ENCODE results near the gene MBNL1.

Gene MBNL1

DNA sequence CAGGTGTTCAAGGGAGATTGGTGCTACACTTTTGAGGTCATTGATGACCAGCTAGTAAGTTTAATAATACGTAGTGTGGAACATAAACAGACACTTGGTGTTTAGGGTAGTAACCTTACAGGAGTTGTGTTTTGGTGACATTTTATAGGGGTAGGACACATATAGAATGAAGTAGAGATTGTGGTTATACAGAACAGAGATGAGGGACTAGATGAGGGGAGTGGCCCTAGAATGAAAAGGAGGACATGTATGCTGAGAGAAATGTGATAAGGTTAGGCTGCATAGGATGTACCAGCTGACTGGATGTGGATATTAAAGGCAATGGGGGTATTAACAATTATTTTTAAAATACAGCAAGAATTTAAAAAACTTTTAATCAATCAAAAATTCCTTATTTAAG, 8.0 kb downstream of the MBNL1 start:
- DNase-seq (ENCODE audit: low read depth) = no peak

DNA sequence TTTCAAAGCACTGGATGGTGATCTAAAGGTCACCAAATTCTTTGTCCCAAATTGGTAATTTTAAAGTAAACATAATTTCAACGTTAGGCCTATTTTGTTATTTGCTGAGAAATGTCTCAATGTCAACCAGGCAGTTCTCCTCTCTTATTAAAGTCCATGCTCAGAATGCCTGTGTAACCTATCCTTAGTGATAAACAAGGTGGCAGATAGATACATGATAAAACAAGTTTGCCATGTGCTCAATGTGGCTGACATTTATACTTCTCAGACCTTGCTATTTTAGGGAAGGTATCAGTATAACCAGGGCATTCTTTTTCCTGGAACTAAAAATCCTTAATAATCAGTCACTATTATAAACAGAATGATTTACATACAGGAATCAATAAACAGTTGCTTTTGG, 8.5 kb downstream of the MBNL1 start:
- no peak for DNase-seq (ENCODE audit: low read depth)

DNA sequence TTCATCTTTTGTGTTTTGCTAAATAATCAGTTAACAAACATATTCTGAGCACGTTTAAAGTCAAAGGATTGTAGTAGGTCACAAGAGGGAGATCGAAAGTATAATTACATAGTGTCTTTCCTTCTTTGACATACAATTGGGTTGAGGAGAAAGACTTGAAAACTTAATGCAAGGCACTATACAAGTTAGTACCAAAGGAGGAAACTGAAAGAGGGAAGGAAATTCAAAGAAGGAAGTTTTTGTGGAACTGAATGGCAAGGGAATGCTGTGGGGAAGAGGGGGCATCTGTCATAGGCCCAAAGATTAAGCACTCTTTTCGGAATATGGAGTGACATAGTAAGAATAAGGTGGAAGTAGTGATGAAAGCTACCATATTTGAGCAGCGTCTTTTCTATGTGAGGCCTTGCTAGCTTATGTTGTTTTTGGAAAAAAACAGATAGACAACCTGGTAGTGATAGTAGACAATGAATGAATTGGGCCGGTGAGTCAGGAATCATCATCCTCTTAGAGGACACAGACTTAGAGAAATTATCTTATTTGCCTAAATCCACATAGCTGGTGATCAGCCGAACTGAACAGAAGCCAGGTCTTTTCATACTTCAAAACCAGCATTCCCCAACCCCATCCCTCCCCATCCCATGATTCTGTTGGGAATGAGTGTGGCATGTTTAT, 10.2 kb downstream of the MBNL1 start:
- DNase-seq (ENCODE audit: low read depth) = no peak

DNA sequence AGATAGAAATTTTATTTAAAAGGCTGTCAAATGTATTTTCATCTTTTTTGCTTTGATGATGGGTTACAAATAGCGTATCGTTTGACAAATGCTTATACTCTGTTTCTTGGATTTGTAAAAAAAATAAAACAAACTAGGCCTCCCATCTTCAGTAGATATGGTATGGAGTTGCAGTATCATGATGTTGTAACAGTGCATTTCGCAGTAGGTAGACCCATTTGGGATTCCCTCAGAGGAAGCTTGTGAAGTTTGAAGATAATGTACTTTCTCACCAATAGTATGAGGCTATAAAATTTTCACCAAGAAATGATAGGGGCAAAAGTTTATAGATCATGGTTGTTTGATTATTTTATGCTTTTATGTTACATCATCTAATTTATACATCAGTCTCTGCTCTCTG, 10.8 kb downstream of the MBNL1 start:
- DNase-seq (ENCODE audit: low read depth) = no peak

DNA sequence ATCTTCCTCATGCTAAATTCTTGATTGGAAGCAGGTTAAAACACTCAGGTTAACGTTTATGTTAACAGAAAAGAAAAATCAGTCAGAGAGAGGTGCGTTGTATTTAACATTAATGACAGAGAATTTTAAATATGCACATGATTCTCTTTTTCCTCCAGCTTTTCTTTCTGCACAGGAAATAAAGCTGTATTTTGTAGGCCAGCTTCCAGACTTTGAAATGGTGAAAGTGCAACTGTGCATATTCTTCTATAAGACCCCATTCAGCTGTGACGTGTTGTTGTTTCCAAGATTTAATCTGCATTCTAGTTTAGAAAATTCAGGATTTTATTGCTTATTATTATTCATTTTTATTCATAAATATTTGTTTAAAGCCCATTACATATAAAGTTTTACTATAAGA, 11.8 kb downstream of the MBNL1 start:
- no peak for DNase-seq (ENCODE audit: low read depth)

- no peak for DNase-seq (ENCODE audit: low read depth)
Observed at GRCh38 chr3:152281133-152281713, 12.5 kb downstream of the MBNL1 start.

DNA sequence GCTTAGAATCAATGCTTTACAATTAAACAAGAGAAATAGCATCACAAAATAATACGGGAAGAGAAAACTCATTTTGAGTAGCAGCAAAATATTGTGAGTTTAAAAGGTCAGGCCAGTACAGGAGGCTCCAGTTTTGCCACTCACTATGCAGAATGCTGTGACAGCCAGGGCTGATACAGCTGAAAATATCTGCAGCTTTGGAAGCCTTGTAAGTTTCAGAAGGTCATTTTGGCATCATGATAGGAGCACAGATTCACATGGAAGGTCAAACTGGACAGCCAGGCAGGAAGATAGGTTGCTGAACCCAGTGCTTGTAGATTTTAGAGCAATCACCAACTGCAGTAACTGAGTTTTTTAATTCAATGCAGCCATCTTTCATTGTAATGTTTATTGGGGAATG, 14.1 kb downstream of the MBNL1 start:
- no peak for DNase-seq (ENCODE audit: low read depth)

DNA sequence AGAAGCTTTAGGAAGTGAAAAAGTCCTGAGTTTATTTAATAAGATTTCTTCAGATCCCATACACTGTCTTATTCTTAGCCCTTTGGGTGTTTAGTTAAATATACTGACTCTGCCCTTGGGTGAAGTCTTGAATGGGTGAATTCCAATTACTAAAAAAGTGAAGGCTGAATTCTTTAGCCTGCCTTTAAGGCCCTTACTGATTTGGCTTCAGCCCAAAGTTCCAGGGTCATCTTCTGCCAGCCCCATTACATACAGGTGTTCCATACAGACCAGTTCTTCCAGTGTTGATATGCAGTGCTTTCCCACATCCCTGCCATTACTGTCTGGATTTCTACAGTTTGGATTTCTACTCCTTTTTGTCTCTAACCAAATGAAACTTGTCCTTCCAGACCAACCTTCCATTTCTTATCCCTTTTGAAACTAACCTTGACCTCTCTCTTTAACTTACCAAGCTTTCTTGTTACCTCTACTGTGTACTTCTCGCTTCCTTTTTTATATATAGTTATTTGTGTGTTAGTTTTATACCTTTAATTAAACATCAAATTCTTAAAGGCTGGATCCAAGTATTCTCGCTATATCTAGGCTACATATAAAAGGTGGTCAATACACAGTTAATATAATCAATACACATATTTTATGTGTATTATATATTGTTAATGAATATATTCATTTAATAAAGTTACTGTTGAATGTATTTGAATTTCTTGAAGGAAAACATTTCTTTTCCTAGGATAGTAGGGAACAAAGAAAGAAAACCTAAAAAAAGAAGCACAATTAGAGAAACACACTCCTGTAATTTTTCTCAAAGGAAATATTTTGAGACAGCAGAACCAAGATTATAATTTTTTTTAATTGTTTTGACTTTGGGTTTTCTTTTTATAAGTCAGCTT, 15.0 kb downstream of the MBNL1 start:
- no peak for DNase-seq (ENCODE audit: low read depth)

GRCh38 chr3:152284906-152285305, 16.2 kb downstream of the MBNL1 start:
- DNase-seq (ENCODE audit: low read depth) = no peak

DNA sequence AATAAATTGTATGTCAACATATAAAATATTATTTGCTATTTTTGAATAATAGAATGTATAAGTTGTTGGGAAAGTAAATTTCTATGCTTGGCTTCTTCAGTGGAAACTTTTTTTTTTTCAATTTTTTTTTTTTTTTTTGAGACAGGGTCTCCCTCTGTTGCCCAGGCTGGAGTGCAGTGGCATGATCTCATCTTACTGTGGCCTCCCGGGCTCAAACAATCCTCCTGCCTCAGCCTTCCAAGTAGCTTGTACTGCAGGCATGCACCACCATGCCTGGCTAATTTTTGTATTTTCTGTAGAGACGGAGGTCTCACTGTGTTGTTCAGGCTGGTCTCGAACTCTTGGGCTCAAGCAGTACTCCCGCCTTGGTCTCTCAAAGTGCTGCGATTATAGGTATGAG, 16.8 kb downstream of the MBNL1 start:
- no peak for DNase-seq (ENCODE audit: low read depth)

DNA sequence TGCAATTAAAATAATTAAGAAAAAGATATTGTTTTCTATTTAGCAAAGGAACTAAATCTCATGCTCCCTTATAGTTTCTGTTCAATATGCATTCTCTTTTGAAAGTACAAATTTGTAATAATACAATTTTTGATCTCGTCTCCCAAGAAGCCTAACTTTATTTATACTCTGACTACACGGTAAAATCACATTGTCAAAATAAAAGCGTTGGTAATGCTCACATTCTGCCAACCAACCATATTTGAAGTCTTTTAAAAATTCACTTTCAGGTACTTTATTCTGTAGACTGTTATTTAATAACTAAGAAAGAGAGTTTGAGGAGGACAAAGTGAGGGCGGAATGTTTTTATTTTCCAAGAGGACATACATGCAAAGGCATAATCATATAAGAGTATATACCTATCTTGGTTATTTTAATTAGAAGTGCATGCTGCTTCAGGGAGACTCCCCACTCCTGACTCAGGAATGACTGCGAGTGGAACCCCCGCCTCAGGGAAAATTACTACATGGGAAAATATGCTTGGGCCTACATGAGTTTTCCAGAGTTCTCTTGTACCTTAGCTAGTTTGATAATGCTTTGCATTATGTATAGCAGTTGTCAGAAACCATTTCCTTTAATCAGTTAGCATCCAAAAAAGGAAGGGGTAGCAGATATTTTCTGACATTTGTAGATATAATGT, 19.3 kb downstream of the MBNL1 start:
- DNase-seq (ENCODE audit: low read depth) = no peak

GRCh38 chr3:152288681-152289080, 20.0 kb downstream of the MBNL1 start:
- no peak for DNase-seq (ENCODE audit: low read depth)

DNA sequence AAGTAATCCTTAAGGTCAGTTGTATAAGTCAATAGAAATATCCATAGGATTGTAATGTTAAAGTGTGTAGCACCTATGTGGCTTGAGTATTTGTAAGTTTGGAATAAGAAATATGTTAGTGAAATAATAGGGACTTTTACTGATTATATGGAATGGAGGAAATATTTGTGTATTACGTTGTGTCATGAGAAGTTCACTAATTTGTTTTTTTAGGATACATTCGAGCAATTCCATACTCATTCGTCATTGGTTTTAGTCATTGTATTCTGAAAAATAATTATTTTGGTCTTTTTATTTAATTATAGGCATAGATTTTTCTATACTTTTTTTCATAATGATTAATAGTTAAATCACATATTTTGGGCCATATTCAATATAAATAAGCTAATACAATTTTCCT, 21.0 kb downstream of the MBNL1 start:
- DNase-seq (ENCODE audit: low read depth) = no peak

GRCh38 chr3:152290374-152290773, 21.6 kb downstream of the MBNL1 start:
- no peak for DNase-seq (ENCODE audit: low read depth)

DNA sequence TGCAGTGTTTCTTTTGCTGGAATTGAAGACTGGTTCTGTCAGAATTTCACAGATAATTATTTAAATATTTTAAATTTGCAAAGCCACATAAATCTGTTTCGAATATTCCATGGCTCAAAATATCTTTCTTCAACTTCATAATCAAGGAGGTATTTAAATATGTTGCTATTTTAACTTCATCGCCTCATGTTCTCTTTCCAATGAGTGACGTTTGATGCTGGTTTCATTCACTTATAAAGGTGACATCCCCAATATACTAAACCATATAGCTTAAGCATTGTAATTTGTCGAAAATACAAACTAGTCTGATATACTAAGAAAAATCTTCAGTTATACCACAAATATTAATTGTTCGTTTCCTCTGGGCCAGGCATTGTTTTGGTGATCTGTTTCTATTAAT, 22.5 kb downstream of the MBNL1 start:
- no peak for DNase-seq (ENCODE audit: low read depth)

DNA sequence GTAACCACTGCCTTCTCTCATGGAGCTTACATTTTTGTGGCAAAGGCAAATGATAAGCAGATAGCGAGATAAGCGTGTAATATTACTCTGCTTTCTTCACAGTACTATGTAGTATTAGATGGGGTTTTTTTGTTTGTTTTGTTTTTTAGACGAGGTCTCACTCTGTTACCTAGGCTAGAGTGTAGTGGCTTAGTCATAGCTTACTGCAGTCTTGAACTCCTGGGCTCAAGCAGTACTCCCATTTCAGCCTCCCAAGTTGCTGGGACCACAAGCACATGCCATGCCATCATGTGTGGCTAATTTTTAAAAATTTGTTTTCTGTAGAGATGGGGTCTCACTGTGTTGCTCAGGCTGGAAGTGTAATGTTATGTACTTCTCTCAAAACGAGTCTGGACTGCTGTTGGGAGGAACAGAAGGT, 22.9 kb downstream of the MBNL1 start:
- DNase-seq (ENCODE audit: low read depth) = peak; percentile 81

- no peak for DNase-seq (ENCODE audit: low read depth)
Observed at GRCh38 chr3:152292366-152292765, 23.6 kb downstream of the MBNL1 start.

GRCh38 chr3:152293347-152294006, 24.7 kb downstream of the MBNL1 start:
- no peak for DNase-seq (ENCODE audit: low read depth)

GRCh38 chr3:152295344-152295743, 26.6 kb downstream of the MBNL1 start:
- DNase-seq (ENCODE audit: low read depth) = no peak

GRCh38 chr3:152295806-152296205, 27.1 kb downstream of the MBNL1 start:
- DNase-seq (ENCODE audit: low read depth) = no peak

DNA sequence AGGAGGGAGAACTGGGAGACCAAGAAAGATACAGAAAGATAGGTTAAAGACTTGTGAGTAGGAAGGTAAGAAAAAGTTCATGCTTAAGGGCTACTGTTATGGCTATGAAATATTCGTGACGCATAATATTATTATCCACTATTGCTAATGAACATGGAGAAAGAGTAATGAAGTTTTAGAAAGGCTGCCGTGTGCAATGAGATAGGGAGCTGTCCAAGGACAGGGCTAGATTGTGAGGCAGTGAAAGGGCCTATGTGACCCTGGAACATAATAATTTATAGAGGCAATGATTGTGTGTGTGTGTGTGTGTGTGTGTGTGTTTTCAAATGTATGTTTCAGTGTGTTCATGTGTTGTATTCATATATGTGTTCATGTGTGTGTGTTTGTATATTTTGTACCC, 27.7 kb downstream of the MBNL1 start:
- no peak for DNase-seq (ENCODE audit: low read depth)

DNA sequence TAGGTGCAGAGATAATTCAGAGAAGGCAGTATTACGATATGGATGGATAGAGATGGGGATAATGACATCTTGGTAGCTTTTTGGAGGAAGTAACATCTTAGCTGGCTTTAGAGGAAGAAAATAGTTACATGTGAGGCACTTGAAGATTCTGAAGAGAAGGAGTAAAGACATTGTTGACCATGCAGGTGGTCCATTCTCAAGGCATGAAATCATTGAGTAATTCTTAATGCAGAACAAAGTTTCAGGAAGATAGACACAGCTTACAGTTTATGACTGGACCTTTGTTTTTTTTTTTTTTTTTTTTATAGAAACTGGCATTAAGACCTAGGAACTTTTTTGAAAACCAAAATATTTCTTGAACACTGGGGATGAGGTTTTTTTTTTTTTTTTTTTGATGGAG, 28.2 kb downstream of the MBNL1 start:
- peak; percentile 38 for DNase-seq (ENCODE audit: low read depth)
